ENCODE data around the gene HSD17B1. TPM values are rescaled to one million over a fixed set of nuclear protein-coding genes. Genes with fewer than 3 reads are reported as not detected.
"Not testable (repeated sequence)": the region's sequence is repeated elsewhere in the genome, so short reads cannot be mapped to it uniquely, and the experiment has no call there.

Gene HSD17B1
- total RNA-seq, 1 donor from 2014 or later = 3.9 TPM

DNA sequence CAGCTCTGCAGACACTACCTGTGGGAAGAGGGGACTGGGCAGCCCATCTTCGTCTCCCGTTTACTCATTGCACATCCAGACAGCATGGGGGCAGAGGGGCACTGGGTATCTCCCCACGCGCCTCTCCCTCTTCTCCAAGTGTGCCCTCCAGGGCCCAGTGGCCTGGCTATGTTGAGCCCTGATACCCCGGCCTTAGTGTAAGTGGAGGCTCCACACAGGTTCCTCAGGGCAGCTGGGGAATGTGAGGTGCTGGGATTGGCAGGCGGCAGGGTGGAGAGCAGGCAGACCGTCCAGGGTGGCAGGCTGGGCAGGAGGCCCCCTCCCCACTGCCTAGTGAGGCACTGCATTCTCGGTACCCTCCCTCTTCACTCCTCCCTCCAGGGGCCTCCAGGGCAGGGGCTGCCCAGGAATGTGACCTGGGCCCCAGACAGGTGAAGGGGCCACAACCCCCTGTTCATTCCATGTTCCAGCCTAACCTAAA lies 29.9 kb upstream of the HSD17B1 start:
- DNase-seq (ENCODE audit: low spot score) = no peak

DNA sequence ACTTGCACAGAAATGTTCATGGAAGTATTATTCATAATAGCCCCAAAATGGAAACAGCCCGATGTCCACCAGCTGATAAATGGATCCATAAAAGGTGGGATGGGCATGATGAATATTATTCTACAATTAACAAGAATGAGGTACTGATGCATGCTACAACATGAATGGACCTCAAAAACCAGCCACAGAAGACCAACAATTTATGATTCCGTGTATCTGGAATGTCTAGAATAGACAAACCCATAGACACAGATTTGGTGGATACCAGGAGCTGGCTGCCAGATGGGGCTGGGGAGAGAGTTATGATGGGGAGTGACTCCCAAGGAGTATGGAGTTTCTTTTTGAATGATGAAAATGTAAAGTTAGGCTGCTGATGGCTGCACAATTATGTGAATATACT lies 27.5 kb upstream of the HSD17B1 start:
- no peak for DNase-seq (ENCODE audit: low spot score)

DNA sequence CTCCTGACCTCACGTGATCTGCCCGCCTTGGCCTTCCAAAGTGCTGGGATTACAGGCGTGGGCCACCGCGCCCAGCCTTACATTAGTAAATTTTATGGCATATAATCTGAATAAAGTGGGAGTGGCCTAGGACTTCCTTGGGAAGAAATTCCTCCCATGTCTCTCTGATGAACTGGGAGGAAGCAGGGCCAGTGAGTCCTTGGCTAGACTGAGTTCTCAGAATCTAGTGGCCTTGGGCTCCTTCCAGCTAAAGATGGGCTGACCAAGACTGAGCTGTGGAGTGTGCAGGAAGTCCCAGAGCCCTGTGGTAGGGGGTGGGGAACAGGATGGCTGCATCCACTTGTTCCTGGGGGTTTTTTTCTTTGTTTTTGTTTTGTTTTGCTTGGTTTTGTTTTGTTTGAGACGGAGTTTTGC lies 26.7 kb upstream of the HSD17B1 start:
- no peak for DNase-seq (ENCODE audit: low spot score)

DNA sequence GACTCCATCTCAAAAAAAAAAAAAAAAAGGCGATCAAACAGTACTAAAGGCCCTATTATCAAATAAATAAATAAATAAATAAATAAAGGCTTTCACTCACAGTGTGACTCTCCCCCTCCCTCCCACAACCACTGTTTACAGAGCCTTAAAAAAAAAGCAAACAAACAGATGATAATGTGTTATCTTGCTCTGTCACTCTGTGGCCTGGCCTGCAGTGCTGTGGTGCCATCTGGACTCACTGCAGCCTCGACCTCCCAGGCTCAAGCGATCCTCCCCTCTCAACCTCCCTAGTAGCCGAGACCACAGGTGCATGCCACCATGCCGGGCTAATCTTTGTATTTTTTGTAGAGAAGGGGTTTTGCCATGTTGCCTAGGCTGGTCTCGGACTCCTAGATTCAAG lies 24.8 kb upstream of the HSD17B1 start:
- no peak for DNase-seq (ENCODE audit: low spot score)

DNA sequence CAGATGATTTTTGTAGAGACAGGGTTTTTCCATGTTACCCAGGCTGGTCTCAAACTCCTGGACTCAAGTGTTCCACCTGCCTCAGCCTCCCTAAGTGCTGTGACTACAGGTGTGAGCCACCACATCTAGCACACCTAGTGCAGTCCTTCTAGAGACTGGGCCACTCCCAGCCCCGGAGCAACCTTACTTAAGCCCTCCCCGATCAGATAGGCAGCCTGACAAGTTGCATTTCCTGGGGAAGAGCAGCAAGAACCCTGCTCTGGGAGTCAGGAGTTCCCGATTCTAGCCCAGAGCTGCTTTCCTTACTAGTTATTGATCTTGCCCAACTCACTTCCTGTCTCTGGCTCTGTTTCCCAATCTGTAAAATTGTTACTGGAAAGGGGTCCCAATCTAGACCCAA lies 23.7 kb upstream of the HSD17B1 start:
- DNase-seq (ENCODE audit: low spot score) = no peak

DNA sequence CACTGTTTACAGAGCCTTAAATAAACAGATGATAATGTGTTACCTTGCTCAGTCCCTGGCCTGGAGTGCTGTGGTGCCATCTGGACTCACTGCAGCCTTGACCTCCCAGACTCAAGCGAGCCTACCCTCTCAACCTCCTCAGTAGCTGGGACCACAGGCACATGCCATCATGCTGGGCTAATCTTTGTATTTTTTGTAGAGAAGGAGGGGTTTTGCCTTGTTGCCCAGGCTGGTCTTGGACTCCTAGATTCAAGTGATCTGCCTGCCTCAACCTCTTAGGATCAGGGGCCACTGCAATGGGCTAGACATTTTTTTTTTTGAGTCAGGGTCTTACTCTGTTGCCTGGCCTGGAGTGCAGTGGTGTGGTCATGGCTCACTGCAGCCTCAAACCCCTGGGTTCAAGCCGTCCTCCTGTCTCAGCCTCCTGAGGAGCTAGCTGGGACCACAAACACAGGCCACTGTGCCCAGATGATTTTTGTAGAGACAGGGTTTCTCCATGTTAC lies 21.7 kb upstream of the HSD17B1 start:
- no peak for DNase-seq (ENCODE audit: low spot score)

DNA sequence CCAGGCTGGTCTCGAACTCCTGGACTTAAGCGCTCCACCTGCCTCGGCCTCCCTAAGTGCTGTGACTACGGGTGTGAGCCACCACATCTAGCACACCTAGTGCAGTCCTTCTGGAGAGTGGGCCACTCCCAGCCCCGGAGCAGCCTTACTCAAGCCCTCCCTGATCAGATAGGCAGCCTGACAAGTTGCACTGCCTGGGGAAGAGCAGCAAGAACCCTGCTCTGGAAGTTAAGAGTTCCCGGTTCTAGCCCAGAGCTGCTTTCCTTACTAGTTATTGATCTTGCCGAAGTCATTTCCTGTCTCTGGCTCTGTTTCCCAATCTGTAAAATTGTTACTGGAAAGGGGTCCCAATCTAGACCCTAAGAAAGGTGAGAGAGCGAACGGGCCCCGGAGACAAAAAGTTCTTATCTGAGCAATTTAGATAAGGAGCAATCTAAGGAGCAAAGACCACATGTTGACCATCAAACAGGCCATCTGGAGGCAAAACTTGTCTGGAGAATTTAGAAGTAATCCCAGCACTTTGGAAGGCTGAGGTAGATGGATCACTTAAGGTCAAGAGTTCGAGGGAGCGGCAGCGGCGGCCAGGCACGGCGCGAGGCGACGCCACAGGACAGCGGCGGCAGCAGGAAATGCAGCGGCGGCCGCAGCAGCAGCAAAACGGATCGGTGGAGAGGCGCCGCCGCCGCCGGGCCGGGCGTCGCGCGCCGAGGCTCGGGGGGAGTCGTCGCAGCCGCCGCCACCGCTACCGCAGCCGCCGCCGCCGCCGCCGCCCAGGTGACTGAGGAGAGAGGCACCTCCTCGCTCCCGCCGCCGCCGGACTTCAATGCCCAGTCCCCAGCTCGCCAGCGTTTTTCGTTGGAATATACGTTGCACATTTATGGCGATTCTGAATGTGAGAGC lies 21.0 kb upstream of the HSD17B1 start:
- DNase-seq (ENCODE audit: low spot score) = peak; percentile 82

DNA sequence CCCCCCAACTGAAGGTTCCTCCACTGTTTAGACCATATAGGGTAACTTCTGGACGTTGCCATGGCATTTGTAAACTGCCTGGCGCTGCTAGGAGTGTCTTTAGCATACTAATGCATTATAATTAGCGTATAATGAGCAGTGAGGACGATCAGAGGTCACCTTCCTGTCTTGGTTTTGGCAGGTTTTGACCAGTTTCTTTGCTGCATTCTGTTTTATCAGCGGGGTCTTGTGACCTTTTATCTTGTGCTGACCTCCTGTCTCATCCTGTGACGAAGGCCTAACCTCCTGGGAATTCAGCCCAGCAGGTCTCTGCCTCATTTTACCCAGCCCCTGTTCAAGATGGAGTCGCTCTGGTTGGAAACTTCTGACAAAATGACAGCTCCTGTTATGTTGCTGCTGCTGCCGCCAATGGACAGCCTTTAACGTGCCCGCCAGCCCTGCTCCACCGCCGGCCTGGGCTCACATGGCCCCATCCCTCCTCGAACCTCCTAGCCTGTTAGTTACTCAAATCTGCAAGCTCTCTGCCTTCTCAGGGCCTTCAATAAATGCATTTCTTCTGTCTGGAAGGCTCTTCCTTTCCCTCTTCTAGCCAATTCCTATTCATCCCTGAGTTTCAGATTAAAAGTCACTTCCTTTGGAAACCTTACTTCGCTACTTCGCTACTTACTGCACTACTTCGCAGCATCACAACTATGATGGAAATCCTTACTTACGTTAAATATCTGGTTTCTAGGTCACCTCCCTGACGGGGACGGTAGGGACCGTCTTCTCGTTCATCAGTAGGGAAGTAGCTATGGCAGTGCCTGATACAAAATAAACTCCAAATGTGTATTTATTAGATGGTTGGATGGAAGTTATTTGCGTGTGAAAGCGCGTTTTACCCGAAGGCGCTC lies 17.3 kb upstream of the HSD17B1 start:
- no peak for DNase-seq (ENCODE audit: low spot score)

DNA sequence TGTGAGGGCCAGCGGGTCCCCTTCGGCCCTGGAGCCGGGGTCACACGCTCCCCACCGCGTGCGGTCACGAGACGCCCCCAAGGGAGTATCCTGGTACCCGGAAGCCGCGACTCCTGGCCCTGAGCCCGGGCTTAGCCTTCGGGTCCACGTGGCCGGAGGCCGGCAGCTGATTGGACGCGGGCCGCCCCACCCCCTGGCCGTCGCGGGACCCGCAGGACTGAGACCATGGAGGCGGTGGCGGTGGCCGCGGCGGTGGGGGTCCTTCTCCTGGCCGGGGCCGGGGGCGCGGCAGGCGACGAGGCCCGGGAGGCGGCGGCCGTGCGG lies 16.7 kb upstream of the HSD17B1 start, which contains the start of gene NAGLU:
Gene NAGLU, plus strand, starts transcription at position 194 of the 324 bp plus-strand sequence. Its CDS starts 32 bp downstream, at position 226.
- peak; percentile 91 for DNase-seq (ENCODE audit: low spot score)

DNA sequence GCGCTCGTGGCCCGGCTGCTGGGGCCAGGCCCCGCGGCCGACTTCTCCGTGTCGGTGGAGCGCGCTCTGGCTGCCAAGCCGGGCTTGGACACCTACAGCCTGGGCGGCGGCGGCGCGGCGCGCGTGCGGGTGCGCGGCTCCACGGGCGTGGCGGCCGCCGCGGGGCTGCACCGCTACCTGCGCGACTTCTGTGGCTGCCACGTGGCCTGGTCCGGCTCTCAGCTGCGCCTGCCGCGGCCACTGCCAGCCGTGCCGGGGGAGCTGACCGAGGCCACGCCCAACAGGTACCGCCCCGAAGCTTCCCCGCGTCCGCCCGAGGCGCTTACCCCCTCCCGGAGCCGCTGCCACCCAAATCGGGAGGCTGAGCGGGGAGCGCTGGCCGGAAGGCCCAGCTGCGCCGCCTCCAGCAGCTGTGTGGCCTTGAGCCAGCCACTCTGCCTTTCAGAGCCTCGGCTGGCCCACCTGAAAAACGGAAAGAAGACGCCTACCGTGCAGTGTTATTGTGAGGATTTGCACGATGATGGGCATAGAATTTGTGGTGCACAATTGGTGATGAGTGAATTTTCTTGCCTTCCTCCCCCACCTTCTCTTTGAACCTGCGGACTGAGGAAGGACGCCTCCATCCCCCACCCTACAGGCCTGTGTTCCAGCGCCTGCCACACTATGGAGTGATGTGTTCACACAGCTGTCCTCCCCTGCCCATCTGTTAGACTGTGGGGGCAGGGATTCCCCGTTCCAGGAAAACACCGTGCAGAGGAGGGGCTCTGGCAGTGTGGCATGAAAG lies 16.2 kb upstream of the HSD17B1 start:
- peak; percentile 84 for DNase-seq (ENCODE audit: low spot score)

DNA sequence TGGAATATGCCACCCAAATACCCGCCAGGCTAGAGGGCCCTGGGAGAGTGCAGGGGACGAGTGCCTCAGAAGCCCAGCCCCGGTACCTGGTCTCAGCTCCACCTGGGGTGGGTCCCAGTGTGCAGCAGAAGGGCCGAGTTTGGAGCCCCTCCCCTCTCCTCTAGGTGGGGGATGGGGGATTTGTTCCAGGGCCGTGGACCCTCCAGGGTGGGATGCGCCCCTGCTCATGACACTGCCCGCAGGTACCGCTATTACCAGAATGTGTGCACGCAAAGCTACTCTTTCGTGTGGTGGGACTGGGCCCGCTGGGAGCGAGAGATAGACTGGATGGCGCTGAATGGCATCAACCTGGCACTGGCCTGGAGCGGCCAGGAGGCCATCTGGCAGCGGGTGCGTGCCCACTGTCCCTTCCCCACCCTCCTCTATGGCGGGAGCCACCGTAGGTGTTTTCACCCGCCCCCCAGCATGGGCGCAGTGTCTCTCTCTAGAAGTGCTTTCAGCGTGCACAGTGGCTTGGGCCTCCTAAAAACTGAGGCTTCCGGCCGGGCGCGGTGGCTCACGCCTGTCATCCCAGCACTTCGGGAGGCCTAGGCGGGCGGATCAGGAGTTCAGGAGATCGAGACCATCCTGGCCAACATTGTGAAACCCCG lies 15.4 kb upstream of the HSD17B1 start:
- no peak for DNase-seq (ENCODE audit: low spot score)

DNA sequence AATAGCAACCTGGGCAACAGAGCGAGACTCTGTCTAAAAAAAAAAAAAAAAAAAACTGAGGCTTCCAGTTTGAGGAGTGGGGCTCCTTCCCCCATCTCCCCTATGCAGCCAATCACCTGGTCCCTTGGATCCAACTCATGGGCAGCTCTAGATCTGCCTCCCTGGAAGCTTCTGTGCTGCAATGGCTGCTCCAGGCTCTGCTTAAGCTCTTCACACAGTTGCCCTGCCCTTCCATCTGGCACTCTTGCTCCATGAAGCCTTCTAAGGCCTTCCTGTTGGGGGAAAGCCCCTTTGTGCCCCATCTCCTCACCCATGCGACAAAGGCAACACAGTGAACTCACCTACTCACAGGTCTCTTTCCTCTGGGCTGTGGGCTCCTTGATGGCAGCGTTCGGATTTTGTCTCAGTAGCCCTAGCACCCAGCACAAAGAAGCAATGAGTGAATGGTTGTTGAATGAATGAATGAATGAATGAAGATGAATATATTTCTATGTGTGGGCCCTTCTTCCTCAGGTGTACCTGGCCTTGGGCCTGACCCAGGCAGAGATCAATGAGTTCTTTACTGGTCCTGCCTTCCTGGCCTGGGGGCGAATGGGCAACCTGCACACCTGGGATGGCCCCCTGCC lies 14.8 kb upstream of the HSD17B1 start:
- DNase-seq (ENCODE audit: low spot score) = no peak

DNA sequence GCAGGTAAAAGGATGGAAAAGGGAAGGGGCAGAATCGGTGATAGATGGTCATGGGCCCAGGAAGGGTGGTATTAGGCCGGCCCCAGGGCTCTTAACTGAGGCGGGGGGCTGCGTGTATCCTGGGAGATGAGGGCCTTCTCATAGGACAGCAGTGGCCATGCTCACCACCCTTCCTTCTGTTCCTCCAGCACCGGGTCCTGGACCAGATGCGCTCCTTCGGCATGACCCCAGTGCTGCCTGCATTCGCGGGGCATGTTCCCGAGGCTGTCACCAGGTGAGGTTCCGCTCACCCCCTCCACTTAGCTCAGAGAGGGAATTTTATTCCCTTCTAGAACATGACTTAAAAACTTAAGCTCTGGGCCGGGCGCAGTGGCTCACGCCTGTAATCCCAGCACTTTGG lies 14.2 kb upstream of the HSD17B1 start:
- no peak for DNase-seq (ENCODE audit: low spot score)

DNA sequence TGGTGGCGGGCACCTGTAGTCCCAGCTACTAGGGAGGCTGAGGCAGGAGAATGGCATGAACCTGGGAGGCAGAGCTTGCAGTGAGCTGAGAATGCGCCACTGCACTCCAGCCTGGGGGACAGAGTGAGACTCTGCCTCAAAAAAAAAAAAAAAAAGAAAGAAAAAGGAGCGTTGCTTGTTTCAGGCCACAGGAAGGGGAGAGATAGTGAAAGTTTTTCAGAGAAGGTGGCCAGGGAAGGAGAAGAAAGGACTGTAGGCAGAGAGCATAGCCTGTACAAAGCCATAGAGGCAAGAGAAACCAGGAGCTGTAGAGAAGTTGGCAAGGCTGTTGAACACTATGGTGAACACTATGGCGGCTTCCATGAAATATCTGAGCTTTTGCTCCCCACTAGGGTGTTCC lies 12.2 kb upstream of the HSD17B1 start:
- DNase-seq (ENCODE audit: low spot score) = not testable (repeated sequence)

DNA sequence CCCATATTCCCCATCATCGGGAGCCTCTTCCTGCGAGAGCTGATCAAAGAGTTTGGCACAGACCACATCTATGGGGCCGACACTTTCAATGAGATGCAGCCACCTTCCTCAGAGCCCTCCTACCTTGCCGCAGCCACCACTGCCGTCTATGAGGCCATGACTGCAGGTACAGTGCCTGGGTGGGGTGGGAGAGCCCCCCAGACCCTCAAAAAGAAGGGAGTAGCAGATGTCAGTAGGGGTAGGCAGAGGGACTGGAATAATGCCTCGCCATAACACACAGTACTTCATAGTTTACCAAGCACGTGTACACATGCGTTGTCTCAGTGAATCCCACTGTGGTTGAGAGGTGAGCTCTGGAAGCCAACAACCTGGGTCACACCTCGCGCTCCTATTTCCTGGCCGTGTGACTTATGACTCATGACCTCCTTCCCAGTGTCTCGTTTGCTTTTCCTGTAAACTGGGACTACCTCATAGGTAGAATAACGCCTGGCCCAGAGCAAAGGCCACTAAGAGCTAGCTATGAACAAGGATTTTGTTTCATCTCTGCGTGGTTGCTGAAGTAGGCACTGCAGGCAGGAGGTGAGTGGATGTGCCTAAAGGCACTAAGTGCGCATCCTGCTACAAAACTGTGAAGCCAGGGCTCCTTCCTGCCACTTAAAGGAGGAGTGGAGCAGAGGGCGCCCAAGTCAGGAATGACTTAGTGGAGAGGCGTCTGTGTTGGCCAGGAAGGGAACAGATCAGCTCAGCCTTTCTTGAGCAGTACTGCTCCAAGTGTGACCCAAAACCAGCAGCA lies 11.5 kb upstream of the HSD17B1 start:
- DNase-seq (ENCODE audit: low spot score) = no peak

DNA sequence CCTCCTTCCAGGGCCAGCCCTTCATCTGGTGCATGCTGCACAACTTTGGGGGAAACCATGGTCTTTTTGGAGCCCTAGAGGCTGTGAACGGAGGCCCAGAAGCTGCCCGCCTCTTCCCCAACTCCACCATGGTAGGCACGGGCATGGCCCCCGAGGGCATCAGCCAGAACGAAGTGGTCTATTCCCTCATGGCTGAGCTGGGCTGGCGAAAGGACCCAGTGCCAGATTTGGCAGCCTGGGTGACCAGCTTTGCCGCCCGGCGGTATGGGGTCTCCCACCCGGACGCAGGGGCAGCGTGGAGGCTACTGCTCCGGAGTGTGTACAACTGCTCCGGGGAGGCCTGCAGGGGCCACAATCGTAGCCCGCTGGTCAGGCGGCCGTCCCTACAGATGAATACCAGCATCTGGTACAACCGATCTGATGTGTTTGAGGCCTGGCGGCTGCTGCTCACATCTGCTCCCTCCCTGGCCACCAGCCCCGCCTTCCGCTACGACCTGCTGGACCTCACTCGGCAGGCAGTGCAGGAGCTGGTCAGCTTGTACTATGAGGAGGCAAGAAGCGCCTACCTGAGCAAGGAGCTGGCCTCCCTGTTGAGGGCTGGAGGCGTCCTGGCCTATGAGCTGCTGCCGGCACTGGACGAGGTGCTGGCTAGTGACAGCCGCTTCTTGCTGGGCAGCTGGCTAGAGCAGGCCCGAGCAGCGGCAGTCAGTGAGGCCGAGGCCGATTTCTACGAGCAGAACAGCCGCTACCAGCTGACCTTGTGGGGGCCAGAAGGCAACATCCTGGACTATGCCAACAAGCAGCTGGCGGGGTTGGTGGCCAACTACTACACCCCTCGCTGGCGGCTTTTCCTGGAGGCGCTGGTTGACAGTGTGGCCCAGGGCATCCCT lies 9.3 kb upstream of the HSD17B1 start:
- DNase-seq (ENCODE audit: low spot score) = no peak

DNA sequence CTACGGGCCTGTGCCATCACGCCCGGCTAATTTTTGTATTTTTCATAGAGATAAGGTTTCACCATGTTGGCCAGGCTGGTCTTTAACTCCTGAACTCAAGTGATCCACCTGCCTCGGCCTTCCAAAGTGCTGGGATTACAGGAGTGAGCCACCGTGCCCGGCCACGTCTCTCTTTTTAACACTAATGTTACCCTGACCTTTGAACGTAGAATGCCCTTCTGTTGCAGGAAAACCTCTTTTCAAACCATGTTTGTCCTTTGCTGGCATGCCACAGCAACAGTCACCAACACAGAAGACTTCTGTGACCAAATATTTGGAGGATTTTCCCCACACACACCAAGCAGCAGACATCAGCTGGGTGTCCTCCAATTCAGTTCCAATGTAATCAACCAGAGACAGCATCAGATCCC lies 7.8 kb upstream of the HSD17B1 start:
- no peak for DNase-seq (ENCODE audit: low spot score)

DNA sequence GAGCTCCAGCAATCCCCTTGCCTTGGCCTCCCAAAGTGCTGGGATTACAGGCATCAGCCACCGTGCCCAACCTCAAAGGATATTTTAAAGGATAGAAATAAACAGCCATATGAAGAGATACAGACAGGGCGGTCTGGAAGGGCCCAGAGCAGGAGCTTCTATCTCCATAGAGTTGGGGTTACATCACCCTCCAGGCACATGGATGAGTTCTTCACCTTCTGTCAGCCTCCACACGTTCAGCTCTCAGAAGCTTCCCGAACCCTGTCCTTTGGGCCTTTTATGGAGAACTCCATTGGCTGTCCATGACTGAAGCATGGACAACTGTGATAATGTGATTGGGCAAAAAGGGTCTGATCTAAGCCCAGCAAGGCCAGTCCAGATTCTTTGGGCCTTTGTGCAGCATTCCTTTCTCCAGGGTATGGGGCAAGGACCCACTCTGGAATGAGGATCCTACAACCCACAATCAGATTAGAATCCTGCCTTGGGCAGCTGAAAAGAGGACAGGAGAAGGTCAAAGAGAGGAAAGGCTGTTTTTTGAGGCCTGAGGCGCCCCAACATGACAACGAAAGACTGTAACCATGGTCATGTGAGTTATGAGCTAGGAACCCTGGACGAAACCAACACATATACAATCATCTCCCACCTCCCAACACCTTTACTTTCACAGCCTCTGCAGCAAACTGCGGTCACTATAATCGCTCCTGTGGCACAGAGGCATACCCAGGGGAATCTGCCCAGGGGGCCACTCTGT lies 6.8 kb upstream of the HSD17B1 start:
- DNase-seq (ENCODE audit: low spot score) = not testable (repeated sequence)

Measured in umbilical cord (tissue), 2 donors.